ENCODE measurements around the gene CCL17. TPM values are rescaled to one million over a fixed set of nuclear protein-coding genes. Genes with fewer than 3 reads are reported as not detected.
A peak's percentile ranks its signal among the peaks of the same experiment; 100 is the strongest.
"Not testable (repeated sequence)": the region's sequence is repeated elsewhere in the genome, so short reads cannot be mapped to it uniquely, and the experiment has no call there.

Gene CCL17
- total RNA-seq, 2 donors from 2014 or later = not detected

- peaks cover 27 to 35% of the 10 kb centered on the region in 2 donors for H3K36me3 Mint-ChIP-seq
- not testable (repeated sequence) for H3K27ac Mint-ChIP-seq; ATAC-seq; H3K9me3 Mint-ChIP-seq; DNase-seq (ENCODE audit: low spot score in 2 of 2)
These were observed 35.4 kb downstream of the CCL17 start for GRCh38 chr16:57439947-57440346.

DNA sequence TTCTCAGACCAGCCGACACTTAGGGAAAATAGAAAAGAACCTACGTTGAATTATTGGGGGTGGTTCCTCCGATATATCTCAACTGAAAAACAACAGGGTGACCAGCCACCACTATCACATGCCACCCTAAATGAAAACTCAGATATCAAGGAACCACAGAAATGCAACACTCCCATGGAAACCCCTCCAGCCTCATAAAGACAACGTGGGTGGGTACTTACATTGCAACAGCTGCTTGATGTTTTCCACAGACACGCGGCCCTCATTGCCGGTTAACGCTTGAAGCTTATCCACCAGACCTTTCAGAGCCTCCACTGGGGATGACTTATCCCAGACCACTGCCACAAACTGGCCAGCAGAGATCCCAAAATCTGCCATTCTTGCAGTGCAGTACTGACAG is 36.0 kb downstream of the CCL17 start:
- not testable (repeated sequence) for ATAC-seq; H3K27ac Mint-ChIP-seq; DNase-seq (ENCODE audit: low spot score in 2 of 2); H3K9me3 Mint-ChIP-seq
- H3K36me3 Mint-ChIP-seq = peaks cover 27 to 35% of the 10 kb centered on the region in 2 donors

GRCh38 chr16:57444711-57445110 is 40.1 kb downstream of the CCL17 start:
- Mint-ChIP-seq H3K9me3 (no peaks in the 10 kb centered on the region), H3K27ac (no peak overlapping the region), H3K36me3 (peaks cover 24 to 30% of the 10 kb centered on the region in 2 donors)
- DNase-seq (ENCODE audit: low spot score in 2 of 2) (no peak), ATAC-seq (no peak)

- no peak for ATAC-seq
- DNase-seq (ENCODE audit: low spot score in 2 of 2) = no peak
- Mint-ChIP-seq H3K27ac (no peak overlapping the region), H3K9me3 (no peaks in the 10 kb centered on the region), H3K36me3 (peaks cover 16 to 22% of the 10 kb centered on the region in 2 donors)
These were observed 40.9 kb downstream of the CCL17 start for GRCh38 chr16:57445510-57445909.

DNA sequence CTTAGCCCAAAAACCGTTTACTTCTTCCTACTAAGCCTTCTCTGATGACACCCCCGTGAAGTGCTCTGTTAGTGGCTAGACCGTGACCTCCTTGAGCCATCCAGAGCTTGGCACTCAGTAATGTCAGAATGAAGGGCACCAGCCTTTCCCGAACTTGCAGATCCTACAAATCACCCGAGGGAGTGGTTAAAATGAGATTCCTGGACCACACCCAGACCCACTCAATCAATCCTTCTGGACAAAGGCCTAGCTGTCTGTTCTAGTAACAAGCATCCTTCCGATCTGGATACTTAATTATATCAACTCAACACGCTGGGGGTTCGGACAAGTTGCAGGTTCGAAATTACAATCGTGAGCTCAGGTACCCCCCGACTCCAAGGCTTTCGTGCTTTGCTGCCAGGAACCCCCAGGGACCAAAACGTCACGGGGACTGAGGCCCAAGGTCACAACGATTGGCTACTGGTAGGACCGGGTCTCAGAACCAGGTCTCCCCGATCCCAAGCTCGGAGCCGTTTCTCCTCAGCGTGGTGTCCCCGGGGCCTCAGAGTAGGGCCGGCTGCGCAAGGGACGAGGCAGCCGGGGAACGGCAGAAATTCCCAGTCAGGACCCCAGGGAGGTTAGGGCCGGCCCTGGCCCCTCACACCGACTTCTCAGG is 42.1 kb downstream of the CCL17 start:
- peak in 1 of 2 donors; percentile 25 for DNase-seq (ENCODE audit: low spot score in 2 of 2)
- Mint-ChIP-seq H3K36me3 (peaks cover 9 to 10% of the 10 kb centered on the region in 2 donors), H3K27ac (peak overlapping the region; percentile 93 to 96), H3K9me3 (no peaks in the 10 kb centered on the region)
- peak; percentile 30 to 40 for ATAC-seq

DNA sequence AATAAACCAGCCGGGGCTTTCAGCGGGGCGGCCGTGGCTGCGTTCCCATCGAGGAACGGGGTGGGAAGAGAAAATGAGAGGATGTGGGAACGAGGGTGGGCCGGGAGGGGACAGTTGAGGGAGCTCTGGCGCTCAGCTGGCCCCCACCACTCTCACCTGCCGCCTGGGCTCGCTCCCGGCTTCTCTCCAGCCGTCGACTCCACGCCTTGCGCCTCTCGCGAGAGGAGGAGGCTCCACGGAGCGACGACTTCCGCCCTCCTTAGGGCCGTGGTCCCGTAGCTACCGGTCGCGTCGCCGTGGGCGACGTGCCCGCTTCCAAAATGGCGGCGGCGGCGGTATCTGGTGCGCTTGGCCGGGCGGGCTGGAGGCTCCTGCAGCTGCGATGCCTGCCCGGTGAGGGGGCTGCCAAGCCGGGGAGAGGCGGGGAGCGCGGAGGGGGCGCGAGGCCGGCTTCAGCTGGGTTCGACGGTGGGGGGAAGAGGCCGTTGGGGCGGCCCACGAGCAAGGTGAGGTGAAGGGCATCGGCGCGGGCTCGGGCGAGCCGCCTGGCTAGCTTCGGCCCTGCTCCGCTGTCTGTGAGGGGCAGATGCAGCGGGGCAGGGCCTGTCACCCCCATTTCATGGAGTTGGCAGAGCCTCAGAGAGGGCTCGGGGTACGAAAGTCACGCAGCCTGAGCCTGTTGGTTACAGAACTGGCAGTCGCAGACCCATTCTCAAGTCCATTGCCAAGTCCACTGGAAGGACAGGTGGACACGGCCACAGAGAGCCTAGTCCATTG is 42.8 kb downstream of the CCL17 start, which contains the start of the genes CIAPIN1 and COQ9:
Gene CIAPIN1 (minus strand): TSS at position 200 of the 777 bp plus-strand sequence. CDS start 6,457 bp downstream, outside the sequence.
Gene COQ9 (plus strand): TSS at position 294 of the 777 bp plus-strand sequence. CDS start 27 bp downstream, at position 321.
- Mint-ChIP-seq H3K36me3 (peaks cover 7 to 9% of the 10 kb centered on the region in 2 donors), H3K27ac (peak within 1 kb of the TSS; percentile 95 to 96), H3K9me3 (no peaks in the 10 kb centered on the region)
- DNase-seq (ENCODE audit: low spot score in 2 of 2) (peak; percentile 89 to 92), ATAC-seq (peak; percentile 100)

DNA sequence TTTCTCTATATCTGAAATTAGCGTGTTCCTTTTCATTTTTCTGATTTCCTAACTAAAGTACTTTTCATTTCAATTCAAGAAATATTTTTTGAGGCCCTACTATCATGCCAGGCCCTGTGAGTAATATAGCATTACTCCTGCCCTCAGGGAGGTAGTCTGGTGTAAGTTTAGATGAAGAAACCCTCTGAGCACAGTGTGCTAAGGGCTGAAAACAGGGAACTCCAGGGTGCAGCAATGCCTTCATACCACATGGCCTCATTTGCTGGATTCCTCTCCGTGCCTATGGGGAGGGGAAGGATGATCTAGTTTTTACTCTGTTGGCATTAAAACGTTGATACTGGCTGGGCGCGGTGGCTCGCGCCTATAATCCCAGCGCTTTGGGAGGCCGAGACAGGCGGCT is 47.5 kb downstream of the CCL17 start:
- DNase-seq (ENCODE audit: low spot score in 2 of 2) (no peak), ATAC-seq (no peak)
- H3K9me3 Mint-ChIP-seq = no peaks in the 10 kb centered on the region
- H3K27ac Mint-ChIP-seq = peak overlapping the region in 1 of 2 donors; percentile 59
- H3K36me3 Mint-ChIP-seq = peaks cover 0 to 12% of the 10 kb centered on the region in 2 donors

DNA sequence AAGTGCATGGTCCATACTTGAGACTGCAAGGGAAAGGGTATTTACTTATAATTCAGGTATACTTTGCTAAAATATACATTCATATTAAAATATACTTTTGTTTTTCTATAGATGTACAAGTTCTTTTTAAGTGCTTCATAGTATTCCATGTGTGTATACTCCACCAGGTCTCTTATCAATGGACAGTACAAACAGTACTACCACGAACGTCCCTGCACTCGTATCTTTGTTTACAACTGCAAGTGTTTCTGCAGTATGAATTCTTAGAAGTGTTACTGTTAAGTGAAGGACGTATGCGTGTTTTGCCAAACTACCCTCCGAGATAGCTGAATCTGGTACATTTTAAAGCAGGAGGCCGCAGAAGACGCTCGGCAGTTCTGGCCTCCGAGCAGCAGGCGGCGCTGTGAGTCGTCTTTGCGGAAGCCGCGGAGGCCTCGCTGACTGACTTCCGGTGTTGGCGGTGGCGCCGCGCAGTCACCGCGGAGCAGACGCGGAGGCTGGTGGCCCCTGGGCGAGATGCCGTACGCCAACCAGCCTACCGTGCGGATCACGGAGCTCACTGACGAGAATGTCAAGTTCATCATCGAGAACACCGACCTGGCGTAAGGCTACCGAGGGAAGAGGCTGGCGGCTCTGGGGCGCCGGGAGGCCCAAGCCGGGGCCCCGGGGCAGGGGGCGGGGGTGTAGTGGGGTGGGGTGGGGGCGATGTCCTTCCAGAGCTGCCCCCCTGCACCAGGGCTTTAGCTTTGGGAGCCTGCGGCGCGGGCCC is 57.8 kb downstream of the CCL17 start, which contains the start of gene POLR2C:
Gene POLR2C (plus strand): TSS at position 471 of the 769 bp plus-strand sequence. CDS start 46 bp downstream, at position 517.
- Mint-ChIP-seq H3K36me3 (peaks cover 11 to 20% of the 10 kb centered on the region in 2 donors), H3K27ac (peak within 1 kb of the TSS; percentile 73 to 98), H3K9me3 (no peaks in the 10 kb centered on the region)
- peak; percentile 98 to 99 for ATAC-seq
- DNase-seq (ENCODE audit: low spot score in 2 of 2) = peak; percentile 90 to 97

DNA sequence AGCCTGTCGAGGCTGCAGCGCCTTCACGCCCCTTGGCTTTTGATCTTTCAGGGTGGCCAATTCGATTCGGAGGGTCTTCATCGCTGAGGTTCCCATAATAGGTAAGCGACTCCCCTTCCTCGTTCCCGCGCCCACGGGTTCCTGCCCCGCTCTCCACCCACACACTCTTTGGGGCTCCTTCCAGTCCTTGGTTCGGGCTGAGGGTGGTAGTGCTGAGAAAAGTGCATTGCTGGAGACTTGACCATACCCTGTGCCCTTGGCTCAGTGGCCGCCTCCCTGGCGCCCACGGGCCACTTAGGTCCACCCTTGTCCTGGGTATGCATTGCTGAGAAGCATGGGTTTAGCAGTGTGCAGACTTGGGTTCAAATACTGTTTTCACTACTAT is 58.4 kb downstream of the CCL17 start:
- H3K27ac Mint-ChIP-seq = peak overlapping the region; percentile 73 to 90
- ATAC-seq = peak; percentile 14 to 43
- DNase-seq (ENCODE audit: low spot score in 2 of 2) = no peak
- H3K9me3 Mint-ChIP-seq = no peaks in the 10 kb centered on the region
- peaks cover 11 to 20% of the 10 kb centered on the region in 2 donors for H3K36me3 Mint-ChIP-seq

DNA sequence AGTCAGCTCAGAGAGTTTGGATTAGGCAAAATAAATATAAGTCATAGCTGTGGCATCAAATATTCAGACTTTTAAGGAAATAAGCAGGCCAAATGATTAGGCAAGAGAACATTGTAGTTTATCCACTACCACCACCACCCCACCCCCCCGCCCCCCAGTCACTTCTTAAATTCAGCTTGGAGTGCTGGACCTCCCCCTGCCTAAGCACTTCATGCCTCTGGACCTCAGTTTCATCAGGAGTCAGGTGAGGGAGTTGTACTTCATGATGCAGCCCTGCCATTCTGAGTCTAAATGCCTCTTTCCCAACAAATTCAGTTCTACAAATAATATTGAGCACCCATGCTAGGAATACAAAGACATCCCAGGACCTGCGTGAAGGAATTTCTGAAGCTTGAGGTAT is 60.0 kb downstream of the CCL17 start:
- ATAC-seq (no peak), DNase-seq (ENCODE audit: low spot score in 2 of 2) (no peak)
- Mint-ChIP-seq H3K36me3 (peaks cover 11 to 26% of the 10 kb centered on the region in 2 donors), H3K9me3 (no peaks in the 10 kb centered on the region), H3K27ac (peak overlapping the region in 1 of 2 donors; percentile 72)

Other genes with a start within 250 kb of the CCL17 start
- gene PSME3IP1, start 218.7 kb upstream of the CCL17 start, total RNA-seq = 100 to 1,000 TPM; 113 to 115 TPM
- 10 to 100 TPM; 37.2 to 38.6 TPM for gene RSPRY1, start 218.4 kb upstream of the CCL17 start, total RNA-seq
- gene ARL2BP, start 159.5 kb upstream of the CCL17 start, total RNA-seq = 10 to 100 TPM; 14.7 to 20.7 TPM
- gene PLLP, start 120.1 kb upstream of the CCL17 start, total RNA-seq = under 1 TPM; 0.35 to 0.43 TPM
- gene CCL22, start 46.0 kb upstream of the CCL17 start, total RNA-seq = 1 to 10 TPM; 2.3 to 2.6 TPM
- under 1 TPM in 1 of 2 donors, not detected in 1; 0.07 TPM for gene CX3CL1, start 32.3 kb upstream of the CCL17 start, total RNA-seq
- 10 to 100 TPM; 35.2 to 38.0 TPM for gene CIAPIN1, start 42.6 kb downstream of the CCL17 start, total RNA-seq
- 10 to 100 TPM; 14.8 to 44.3 TPM for gene COQ9, start 42.7 kb downstream of the CCL17 start, total RNA-seq
- 10 to 100 TPM; 64.3 to 65.3 TPM for gene POLR2C, start 57.9 kb downstream of the CCL17 start, total RNA-seq
- 1 to 10 TPM; 7.1 to 7.7 TPM for gene DOK4, start 81.7 kb downstream of the CCL17 start, total RNA-seq
- 10 to 100 TPM in 1 of 2 donors, 1 to 10 TPM in 1; 5.4 to 13.9 TPM for gene CCDC102A, start 131.8 kb downstream of the CCL17 start, total RNA-seq
- 1 to 10 TPM; 2.6 to 5.3 TPM for gene ADGRG5, start 137.9 kb downstream of the CCL17 start, total RNA-seq
- gene ADGRG1, start 223.9 kb downstream of the CCL17 start, total RNA-seq = 1 to 10 TPM; 4.3 to 8.2 TPM